HepG2 (cell line): Measurements from ENCODE around the gene DOK1. TPM values are rescaled to one million over a fixed set of nuclear protein-coding genes. Genes with fewer than 3 reads are reported as not detected.

Experiments used
- AGO1 ChIP-seq: fragments of 200-400 bp; formaldehyde crosslinking; IDR thresholded peaks from 2 replicates; pipeline ENCODE4 v1.6.1; 2017; ENCODE audit warnings: mild to moderate bottlenecking, low read depth, low read length, moderate library complexity; ENCODE audit not compliant: poor library complexity, severe bottlenecking
- ATF7 ChIP-seq, 2 experiments: fragments of 450-650 bp in 1 of 2; sonication (generic) in 1 of 2; formaldehyde crosslinking in 1 of 2; IDR thresholded peaks; 2 replicates each; pipeline versions ENCODE4 v1.4.0 to v1.6.1; 2016 to 2020; ENCODE audit warnings: antibody characterized with exemption in 1 of 2, mild to moderate bottlenecking in 1 of 2, missing genetic modification reagents in 1 of 2
- ATRX ChIP-seq: sonication (generic); formaldehyde crosslinking; IDR thresholded peaks from 2 replicates; pipeline ENCODE4 v1.4.0; 2020; ENCODE audit warnings: missing genetic modification reagents, borderline replicate concordance
- BATF2 ChIP-seq: sonication (generic); formaldehyde crosslinking; IDR thresholded peaks from 2 replicates; pipeline ENCODE4 v1.8.0; 2022; ENCODE audit warnings: mild to moderate bottlenecking, missing genetic modification reagents, moderate library complexity
- CCAR2 ChIP-seq: fragments of 200-400 bp; formaldehyde crosslinking; optimal IDR thresholded peaks from 2 replicates; pipeline ENCODE3; 2018; ENCODE audit warnings: low read depth, mild to moderate bottlenecking, low read length, moderate library complexity
- ELF1 ChIP-seq: sonication (generic); formaldehyde crosslinking; IDR thresholded peaks from 2 replicates; pipeline ENCODE4 v1.4.0; 2020; ENCODE audit warnings: missing genetic modification reagents
- EZH2 ChIP-seq: conservative IDR thresholded peaks from 2 replicates; pipeline ENCODE4 v1.6.1; 2012; ENCODE audit warnings: mild to moderate bottlenecking, low read depth, low read length, moderate library complexity
- GABPA ChIP-seq, 2 experiments: IDR thresholded peaks; 2 replicates each; pipeline ENCODE4 v1.6.1; 2011 to 2016; ENCODE audit warnings: low read depth in 2 of 2, low read length in 1 of 2, missing biosample characterization in 1 of 2, missing genetic modification characterization in 1 of 2
- MTF1 ChIP-seq: sonication (generic); formaldehyde crosslinking; IDR thresholded peaks from 2 replicates; pipeline ENCODE4 v1.5.0; 2020; ENCODE audit warnings: missing genetic modification reagents
- MXD4 ChIP-seq: IDR thresholded peaks from 2 replicates; pipeline ENCODE4 v1.6.1; 2016; ENCODE audit warnings: mild to moderate bottlenecking, missing biosample characterization, missing genetic modification reagents
- MZF1 ChIP-seq: sonication (generic); formaldehyde crosslinking; IDR thresholded peaks from 2 replicates; pipeline ENCODE4 v1.8.1; 2023; ENCODE audit warnings: mild to moderate bottlenecking, missing genetic modification reagents, borderline replicate concordance
- PRDM15 ChIP-seq: sonication (generic); formaldehyde crosslinking; IDR thresholded peaks from 2 replicates; pipeline ENCODE4 v1.4.0; 2020; ENCODE audit warnings: missing genetic modification reagents
- RNF2 ChIP-seq: fragments of 450-650 bp; conservative IDR thresholded peaks from 2 replicates; pipeline ENCODE4 v1.6.1; 2016; ENCODE audit warnings: low read depth
- SIX1 ChIP-seq: sonication (generic); formaldehyde crosslinking; IDR thresholded peaks from 2 replicates; pipeline ENCODE4 v1.4.0; 2020; ENCODE audit warnings: missing genetic modification reagents, borderline replicate concordance
- TFE3 ChIP-seq: IDR thresholded peaks from 2 replicates; pipeline ENCODE4 v1.6.1; 2016
- U2AF1 ChIP-seq: fragments of 200-400 bp; formaldehyde crosslinking; optimal IDR thresholded peaks from 2 replicates; pipeline ENCODE3; 2017; ENCODE audit warnings: mild to moderate bottlenecking, low read depth, low read length
- ZBTB25 ChIP-seq: IDR thresholded peaks from 2 replicates; pipeline ENCODE4 v1.6.1; 2018; ENCODE audit warnings: missing genetic modification reagents
- ZNF207 ChIP-seq: fragments of 450-650 bp; IDR thresholded peaks from 2 replicates; pipeline ENCODE4 v1.6.1; 2016; ENCODE audit warnings: antibody characterized with exemption, borderline replicate concordance
- ZNF329 ChIP-seq: sonication (generic); formaldehyde crosslinking; IDR thresholded peaks from 2 replicates; pipeline ENCODE4 v1.9.0; 2021; ENCODE audit warnings: low read depth, mild to moderate bottlenecking, missing genetic modification reagents
- ZNF572 ChIP-seq: sonication (generic); formaldehyde crosslinking; IDR thresholded peaks from 2 replicates; pipeline ENCODE4 v1.5.1; 2020; ENCODE audit warnings: mild to moderate bottlenecking, missing genetic modification reagents
- ZNF678 ChIP-seq: sonication (generic); formaldehyde crosslinking; IDR thresholded peaks from 2 replicates; pipeline ENCODE4 v1.4.0; 2020; ENCODE audit warnings: mild to moderate bottlenecking, missing genetic modification reagents
- polyA plus RNA-seq, 8 experiments: library from polyadenylated mRNA; depleted of rRNA in 3 of 8; stranded (reverse) in 7 of 8; unstranded in 1 of 8; fragments of >200 nt; fragmentation: Illumina TruSeq in 4 of 8; extraction: Trizol in 4 of 8; gene quantifications; 2 replicates each; pipeline versions ENCODE4 v1.2.1 to v1.2.3, GENCODE V29; 2011 to 2016; ENCODE audit warnings: low read depth in 4 of 8, missing spikeins in 1 of 8, mixed read lengths in 1 of 8; ENCODE audit not compliant: insufficient read depth in 1 of 8
- total RNA-seq, 5 experiments: library from RNA; depleted of rRNA; stranded (reverse); fragments of >200 nt; fragmentation: Illumina TruSeq; extraction: Trizol; gene quantifications; 2 replicates each; pipeline ENCODE4 v1.2.3, GENCODE V29; 2016; ENCODE audit warnings: low read depth in 1 of 5

DOK1 gene
- total and polyA plus RNA-seq, 2 of the 13 experiments (the other 11 are each of a cell fraction or from before 2014, with no cell fraction given), result 0.53 to 0.74 TPM

GRCh38 chr2:74529357-74530238 lies 24.9 kb upstream of the DOK1 start, which contains the start of the genes AUP1 and HTRA2 (continued):
- TF ChIP-seq PRDM15 (CRISPR knock-in tag) (peak; percentile 62), ZBTB25 (CRISPR knock-in tag) (peak; percentile 87; the same call in 1 of the 2 replicates), ZNF572 (CRISPR knock-in tag) (no peak; the same call in 1 of the 2 replicates), MZF1 (CRISPR knock-in tag) (no peak), AGO1 (peak; percentile 60), ATF7 (IDR thresholded peaks at IDR 0.05) (no peak), ATF7 (CRISPR knock-in tag; IDR thresholded peaks at IDR 0.05) (0 out of 2 replicates have a peak, but pooled peaks have one; percentile 31), TFE3 (CRISPR knock-in tag) (peak; percentile 51; the same call in 1 of the 2 replicates), ZNF329 (peak; percentile 69; the same call in 1 of the 2 replicates), EZH2 (no peak), CCAR2 (no peak), ATRX (no peak), RNF2 (no peak; the same call in 1 of the 2 replicates), U2AF1 (peak; percentile 62), BATF2 (CRISPR knock-in tag) (0 out of 2 replicates have a peak, but pooled peaks have one; percentile 56), ZNF207 (no peak), ZNF678 (CRISPR knock-in tag) (peak; percentile 96; the same call in 1 of the 2 replicates), MXD4 (peak; percentile 53; the same call in 1 of the 2 replicates), SIX1 (CRISPR knock-in tag) (peak; percentile 62; the same call in 1 of the 2 replicates), MTF1 (CRISPR knock-in tag) (no peak), GABPA (IDR thresholded peaks at IDR 0.05; ENCODE audit: low read depth, low read length) (peak; percentile 87), GABPA (CRISPR knock-in tag; IDR thresholded peaks at IDR 0.05; ENCODE audit: low read depth) (peak; percentile 93), ELF1 (CRISPR knock-in tag) (peak; percentile 96)
